Right lobe of liver (tissue), 6 donors: ENCODE data around the gene CIDEB. TPM values are rescaled to one million over a fixed set of nuclear protein-coding genes. Genes with fewer than 3 reads are reported as not detected.

Experiments
- ATAC-seq, 4 donors: fragments of 200-7000 bp; cut with Tn5 transposase; one replicate each; pipeline ENCODE4 v1.9.1; 2020; ENCODE audit warnings: mild to moderate bottlenecking in 4 of 4, moderate library complexity in 4 of 4
- DNase-seq, 3 donors: peaks; one replicate each; pipeline ENCODE4 v3.0.0-alpha.2; 2020
- H3K27ac ChIP-seq, 3 donors: fragments of 200-600 bp; one replicate each; pipeline ENCODE4 v1.8.0; 2022
- H3K27me3 ChIP-seq, 2 donors: fragments of 200-600 bp; one replicate each; pipeline ENCODE4 v1.8.0; 2022
- H3K36me3 ChIP-seq, 4 donors: fragments of 200-600 bp; sonication (generic) in 1 of 4; one replicate each; pipeline versions ENCODE4 v1.5.1 to v1.8.0; 2017 to 2022; ENCODE audit warnings: control low read depth in 1 of 4
- H3K4me1 ChIP-seq, 4 donors: fragments of 200-600 bp; sonication (generic) in 1 of 4; one replicate each; pipeline versions ENCODE4 v1.5.1 to v1.8.0; 2017 to 2022; ENCODE audit warnings: control low read depth in 1 of 4
- H3K4me3 ChIP-seq, 3 donors: fragments of 200-600 bp; one replicate each; pipeline ENCODE4 v1.8.0; 2022
- H3K9me3 ChIP-seq, 4 donors: fragments of 200-600 bp; sonication (generic) in 1 of 4; one replicate each; pipeline versions ENCODE4 v1.5.1 to v1.8.0; 2017 to 2022; ENCODE audit warnings: control low read depth in 1 of 4
- POLR2A ChIP-seq: fragments of 450-650 bp; IDR thresholded peaks from one replicate; pipeline ENCODE4 v1.6.1; 2017; ENCODE audit warnings: antibody characterized with exemption, mild to moderate bottlenecking
- WGBS: methylation state at CpG from one replicate; pipeline ENCODE4 v1.1.6; 2018; ENCODE audit warnings: low coverage, low lambda C conversion rate; ENCODE audit not compliant: insufficient coverage; ENCODE audit errors: missing lambda C conversion rate; 5-methylcytosine and 5-hydroxymethylcytosine counted together
- intact Hi-C, 2 donors: fragments of 100-400 bp; cut with DNase I; formaldehyde crosslinking; loops; one replicate each; pipeline versions ENCODE4 v1.11.2 to v1.14.1; 2022
- total RNA-seq, 6 experiments: library from RNA; depleted of rRNA in 2 of 6; stranded (reverse); fragments of >200 nt in 2 of 6; fragmentation: NEBNext Ultra II Directional in 3 of 6; extraction: Animal tissue kit (Norgen Biotek cat#: 25700) in 3 of 6; gene quantifications; one replicate each; pipeline versions ENCODE4 v1.1.0 to v1.2.4, GENCODE V29; 2016 to 2023
- TF ChIP-seq, protein P1 (sequence below), 4 donors: fragments of 200-600 bp in 3 of 4; fragments of 450-650 bp in 1 of 4; IDR thresholded peaks; one replicate each; pipeline versions ENCODE4 v1.5.1 to v1.8.0; 2016 to 2022; ENCODE audit warnings: antibody characterized with exemption in 4 of 4, mild to moderate bottlenecking in 2 of 4
- donor health status: DM: no; HTN: yes; CAD: no.
- donor health status: DM: no; HTN: no; CAD: no.
- donor health status: DM: no; HTN: no; CAD: no.
- donor health status: DM: no; HTN: yes; CAD: no.
- donor health status: DM: no; HTN: yes; CAD: no.

The CIDEB gene
- total RNA-seq, 6 experiments from 2014 or later = 118 to 219 (median 196) TPM

- Histone ChIP-seq H3K9me3 (no peaks in the 10 kb centered on the region), H3K27ac (peak within 1 kb of the TSS in 1 of 3 donors; percentile 13), H3K4me3 (peak within 1 kb of the TSS; percentile 18 to 41 (median 18)), H3K4me1 (peaks cover 0 to 12% (median 0%) of the 10 kb centered on the region in 4 donors), H3K27me3 (no peaks in the 10 kb centered on the region), H3K36me3 (no peaks in the 10 kb centered on the region)
- 29% methylated on average over 30 of the region's 51 CpGs for WGBS
- ATAC-seq (peak; percentile 22 to 48 (median 44)), DNase-seq (peak in 2 of 3 donors; percentile 49 to 67)
- intact Hi-C loops = no loop called here
- no peak for TF ChIP-seq POLR2A
- TF ChIP-seq, protein P1, sequence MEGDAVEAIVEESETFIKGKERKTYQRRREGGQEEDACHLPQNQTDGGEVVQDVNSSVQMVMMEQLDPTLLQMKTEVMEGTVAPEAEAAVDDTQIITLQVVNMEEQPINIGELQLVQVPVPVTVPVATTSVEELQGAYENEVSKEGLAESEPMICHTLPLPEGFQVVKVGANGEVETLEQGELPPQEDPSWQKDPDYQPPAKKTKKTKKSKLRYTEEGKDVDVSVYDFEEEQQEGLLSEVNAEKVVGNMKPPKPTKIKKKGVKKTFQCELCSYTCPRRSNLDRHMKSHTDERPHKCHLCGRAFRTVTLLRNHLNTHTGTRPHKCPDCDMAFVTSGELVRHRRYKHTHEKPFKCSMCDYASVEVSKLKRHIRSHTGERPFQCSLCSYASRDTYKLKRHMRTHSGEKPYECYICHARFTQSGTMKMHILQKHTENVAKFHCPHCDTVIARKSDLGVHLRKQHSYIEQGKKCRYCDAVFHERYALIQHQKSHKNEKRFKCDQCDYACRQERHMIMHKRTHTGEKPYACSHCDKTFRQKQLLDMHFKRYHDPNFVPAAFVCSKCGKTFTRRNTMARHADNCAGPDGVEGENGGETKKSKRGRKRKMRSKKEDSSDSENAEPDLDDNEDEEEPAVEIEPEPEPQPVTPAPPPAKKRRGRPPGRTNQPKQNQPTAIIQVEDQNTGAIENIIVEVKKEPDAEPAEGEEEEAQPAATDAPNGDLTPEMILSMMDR (IDR thresholded peaks at IDR 0.05) = no peak
Measured at GRCh38 chr14:24339284-24340151, 31.7 kb upstream of the CIDEB start, which contains the start of gene RIPK3. TSS of gene RIPK3 (minus strand) at chr14:24339991. CDS start at chr14:24339826, 165 bp downstream.

GRCh38 chr14:24338843-24339242, 31.1 kb upstream of the CIDEB start:
- DNase-seq = no peak
- Histone ChIP-seq H3K27me3 (no peaks in the 10 kb centered on the region), H3K9me3 (no peaks in the 10 kb centered on the region), H3K27ac (no peak overlapping the region), H3K36me3 (no peaks in the 10 kb centered on the region), H3K4me1 (peaks cover 0 to 19% (median under 1%) of the 10 kb centered on the region in 4 donors), H3K4me3 (peak overlapping the region in 2 of 3 donors; percentile 18 to 41)
- intact Hi-C loops = no loop called here
- ATAC-seq = no peak
- no peak for TF ChIP-seq POLR2A
- TF ChIP-seq, protein P1 (IDR thresholded peaks at IDR 0.05) = no peak
- no CpG with 5 or more reads among the region's 14 CpGs for WGBS

DNA sequence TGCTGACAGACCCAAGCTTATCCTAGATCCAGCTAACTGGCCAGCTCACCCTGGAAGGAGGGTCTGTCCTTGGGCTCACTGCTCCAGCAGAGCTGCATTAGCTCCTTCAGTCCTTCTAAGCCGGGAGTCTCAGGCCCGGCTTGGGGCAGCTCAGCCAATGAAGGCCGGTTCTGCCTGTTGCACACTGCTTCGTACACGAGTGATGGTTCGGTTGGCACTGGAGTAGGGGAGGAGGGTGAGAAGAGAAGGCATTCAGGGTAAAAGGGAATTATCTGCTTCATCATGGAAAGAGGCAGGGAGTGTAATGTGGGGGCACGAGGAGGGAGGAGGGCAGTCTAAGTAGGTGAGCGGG, 30.0 kb upstream of the CIDEB start:
- no peak for ATAC-seq
- WGBS = 81% methylated on average over 5 of the region's 8 CpGs
- TF ChIP-seq, protein P1 (IDR thresholded peaks at IDR 0.05) = no peak
- no peak for TF ChIP-seq POLR2A
- H3K9me3 ChIP-seq = no peaks in the 10 kb centered on the region
- H3K4me1 ChIP-seq = peaks cover 0 to 24% (median 5%) of the 10 kb centered on the region in 4 donors
- H3K27ac ChIP-seq = no peak overlapping the region
- H3K4me3 ChIP-seq = no peak overlapping the region
- no peaks in the 10 kb centered on the region for H3K27me3 ChIP-seq
- intact Hi-C loops = no loop called here
- H3K36me3 ChIP-seq = no peaks in the 10 kb centered on the region
- DNase-seq = no peak

DNA sequence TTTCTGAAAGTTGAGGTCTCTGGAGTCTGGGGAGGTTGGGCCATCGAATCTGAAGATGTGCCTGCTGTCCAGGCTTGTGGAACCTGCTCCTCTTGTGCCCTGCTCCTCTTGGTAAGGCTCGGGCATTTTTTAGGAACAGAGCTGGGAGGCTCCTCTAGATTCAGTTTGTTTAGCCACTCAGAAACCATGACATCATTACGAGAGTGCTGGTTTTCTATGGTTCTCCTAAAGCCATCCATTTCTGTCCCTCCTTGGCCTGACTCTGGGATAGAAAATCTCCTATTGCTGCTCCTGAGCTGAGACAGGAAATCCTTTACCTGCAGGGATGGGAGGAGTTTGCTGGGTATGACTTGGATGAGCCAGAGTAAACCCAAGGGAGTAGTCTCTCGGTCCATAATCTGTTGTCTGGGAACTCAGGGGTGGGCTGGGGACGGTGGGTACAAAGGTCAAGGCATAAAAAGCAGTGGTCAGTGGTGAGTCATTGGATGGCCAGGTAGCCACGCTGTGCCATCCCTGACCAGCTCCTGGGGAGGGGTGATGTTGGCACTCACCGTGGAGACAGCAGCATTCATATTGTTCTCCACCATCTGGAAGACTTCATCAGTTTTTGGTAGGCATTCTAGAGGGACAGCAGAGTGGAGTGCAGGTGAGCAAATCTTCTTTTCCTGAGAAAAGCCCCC, 29.5 kb upstream of the CIDEB start:
- Histone ChIP-seq H3K9me3 (no peaks in the 10 kb centered on the region), H3K27me3 (no peaks in the 10 kb centered on the region), H3K36me3 (no peaks in the 10 kb centered on the region), H3K4me1 (peaks cover 0 to 29% (median 8%) of the 10 kb centered on the region in 4 donors), H3K27ac (no peak overlapping the region), H3K4me3 (no peak overlapping the region)
- TF ChIP-seq, protein P1 (IDR thresholded peaks at IDR 0.05) = no peak
- TF ChIP-seq POLR2A = no peak
- ATAC-seq = no peak
- intact Hi-C loops = no loop called here
- 38% methylated on average over 2 of the region's 7 CpGs for WGBS
- DNase-seq = no peak
